IPS-11a (cell line): Measurements from ENCODE around the gene TSHR.

Source experiments
- H3K4me3 ChIP-seq: one replicate; pipeline ENCODE4 v1.5.1; 2013; ENCODE audit warnings: low read depth, low read length, control low read depth

Gene TSHR

GRCh38 chr14:81172353-81172752 is 216.9 kb downstream of the TSHR start:
- no peak overlapping the region for H3K4me3 ChIP-seq

GRCh38 chr14:81172881-81173280 is 217.5 kb downstream of the TSHR start:
- H3K4me3 ChIP-seq: no peak overlapping the region

GRCh38 chr14:81176241-81176640 is 220.8 kb downstream of the TSHR start:
- no peak overlapping the region for H3K4me3 ChIP-seq

- H3K4me3 ChIP-seq: no peak overlapping the region
These were observed 221.8 kb downstream of the TSHR start for GRCh38 chr14:81177225-81177624.

- H3K4me3 ChIP-seq: no peak overlapping the region
These were observed 222.6 kb downstream of the TSHR start for GRCh38 chr14:81178063-81178462.

GRCh38 chr14:81179631-81180030 is 224.2 kb downstream of the TSHR start:
- no peak overlapping the region for H3K4me3 ChIP-seq

- no peak overlapping the region for H3K4me3 ChIP-seq
These were observed 232.6 kb downstream of the TSHR start for GRCh38 chr14:81187832-81188522.

- no peak overlapping the region for H3K4me3 ChIP-seq
These were observed 237.2 kb downstream of the TSHR start for GRCh38 chr14:81192594-81192993.

GRCh38 chr14:81193924-81194633 is 238.7 kb downstream of the TSHR start:
- no peak overlapping the region for H3K4me3 ChIP-seq
